ENCODE measurements around the gene PARVB. TPM values are rescaled to one million over a fixed set of nuclear protein-coding genes. Genes with fewer than 3 reads are reported as not detected.

PARVB gene
- total RNA-seq, 1 donor from 2014 or later = 79.9 TPM

GRCh38 chr22:43996170-43996980 is 27.7 kb upstream of the PARVB start:
- TF ChIP-seq CTCF (conservative IDR thresholded peaks at IDR 0.05; ENCODE audit: low read depth, low read length) = no peak
- no peak for DNase-seq (ENCODE audit: low read depth)
- H3K4me3 ChIP-seq (ENCODE audit: low read depth, low read length) = no peak overlapping the region

DNA sequence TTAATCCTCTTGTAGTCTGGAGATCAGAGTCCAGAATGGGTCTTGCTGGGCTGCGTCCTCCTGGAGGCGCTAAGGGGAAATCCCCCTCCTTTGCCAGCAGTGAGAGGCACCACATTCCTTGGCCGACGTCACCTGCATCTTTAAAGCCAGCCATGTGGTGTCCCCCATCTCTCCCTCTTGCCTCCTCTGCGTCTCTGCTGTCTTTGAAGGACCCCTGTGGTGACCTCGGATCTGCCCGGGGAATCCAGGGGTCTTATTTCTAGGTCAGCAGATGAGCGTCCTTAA is 27.2 kb upstream of the PARVB start:
- no peak overlapping the region for H3K4me3 ChIP-seq (ENCODE audit: low read depth, low read length)
- no peak for TF ChIP-seq CTCF (conservative IDR thresholded peaks at IDR 0.05; ENCODE audit: low read depth, low read length)
- DNase-seq (ENCODE audit: low read depth) = no peak

GRCh38 chr22:43998679-43999264 is 25.3 kb upstream of the PARVB start:
- no peak overlapping the region for H3K4me3 ChIP-seq (ENCODE audit: low read depth, low read length)
- no peak for TF ChIP-seq CTCF (conservative IDR thresholded peaks at IDR 0.05; ENCODE audit: low read depth, low read length)
- DNase-seq (ENCODE audit: low read depth) = no peak

DNA sequence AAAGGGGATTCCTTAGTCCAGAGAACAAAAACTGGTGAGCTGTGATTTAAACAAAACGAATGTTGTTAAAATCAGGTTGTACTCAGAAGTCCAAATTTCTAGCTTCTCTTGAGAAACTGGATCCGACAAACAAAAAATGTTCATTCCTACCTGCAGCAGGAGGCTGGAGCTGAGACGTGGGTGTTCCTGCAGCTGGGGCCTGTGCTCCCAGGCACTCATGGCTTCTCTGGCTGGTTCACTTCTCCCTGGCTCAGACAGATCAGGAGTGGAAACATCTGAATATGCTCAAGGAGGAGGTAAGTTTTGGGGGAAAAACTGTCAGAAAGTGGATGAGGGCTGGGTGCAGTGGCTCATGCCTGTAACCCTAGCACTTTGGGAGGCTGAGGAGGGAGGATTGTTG is 24.7 kb upstream of the PARVB start:
- no peak for DNase-seq (ENCODE audit: low read depth)
- no peak for TF ChIP-seq CTCF (conservative IDR thresholded peaks at IDR 0.05; ENCODE audit: low read depth, low read length)
- no peak overlapping the region for H3K4me3 ChIP-seq (ENCODE audit: low read depth, low read length)

DNA sequence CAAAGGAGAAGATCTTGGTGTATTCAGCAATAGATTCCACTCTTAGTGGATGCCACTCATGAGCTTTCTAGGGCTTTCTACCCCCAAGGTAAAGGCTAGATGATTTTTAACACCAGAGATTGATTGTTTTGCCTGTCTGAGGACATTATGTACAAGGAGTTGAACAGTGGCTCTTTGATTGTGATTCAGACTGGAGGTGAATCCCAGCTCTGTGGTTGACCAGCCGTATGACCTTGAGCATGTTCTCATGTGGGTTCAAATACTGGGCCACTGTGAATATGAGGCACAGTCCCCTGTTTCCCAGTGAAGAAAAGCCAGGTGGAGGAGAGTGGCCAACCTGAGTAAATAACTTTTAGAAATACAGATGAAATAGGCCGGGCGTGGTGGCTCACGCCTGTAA is 24.0 kb upstream of the PARVB start:
- no peak overlapping the region for H3K4me3 ChIP-seq (ENCODE audit: low read depth, low read length)
- TF ChIP-seq CTCF (conservative IDR thresholded peaks at IDR 0.05; ENCODE audit: low read depth, low read length) = no peak
- DNase-seq (ENCODE audit: low read depth) = no peak

GRCh38 chr22:44001521-44001920 is 22.6 kb upstream of the PARVB start:
- no peak for DNase-seq (ENCODE audit: low read depth)
- H3K4me3 ChIP-seq (ENCODE audit: low read depth, low read length) = no peak overlapping the region
- no peak for TF ChIP-seq CTCF (conservative IDR thresholded peaks at IDR 0.05; ENCODE audit: low read depth, low read length)

DNA sequence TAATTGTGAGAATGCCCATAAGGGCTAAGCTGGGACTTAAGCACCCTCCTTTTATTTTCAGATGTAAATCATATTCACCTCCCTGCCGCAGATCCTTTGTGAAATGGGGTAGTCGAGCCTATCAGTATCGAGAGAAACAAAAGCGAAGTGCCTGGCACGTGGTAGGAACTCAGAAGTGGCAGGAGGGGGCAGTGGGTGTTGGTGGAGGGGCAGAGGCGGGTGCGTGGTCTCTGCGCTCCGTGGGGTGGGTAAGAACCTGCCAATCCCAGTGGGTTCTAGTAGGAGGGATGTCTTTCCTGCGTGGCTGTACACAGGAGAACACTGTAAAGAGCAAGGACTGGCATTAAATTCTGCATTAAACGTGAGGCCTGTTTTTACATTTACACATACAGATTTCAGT is 21.8 kb upstream of the PARVB start:
- DNase-seq (ENCODE audit: low read depth) = no peak
- no peak for TF ChIP-seq CTCF (conservative IDR thresholded peaks at IDR 0.05; ENCODE audit: low read depth, low read length)
- no peak overlapping the region for H3K4me3 ChIP-seq (ENCODE audit: low read depth, low read length)

Data from epithelial cell of proximal tubule (primary cell).